ENCODE results near the gene SLC25A3. TPM values are rescaled to one million over a fixed set of nuclear protein-coding genes. Genes with fewer than 3 reads are reported as not detected.
"Not testable (repeated sequence)": the region's sequence is repeated elsewhere in the genome, so short reads cannot be mapped to it uniquely, and the experiment has no call there.

SLC25A3 gene
- total RNA-seq, 1 donor from 2014 or later = 306 TPM

DNA sequence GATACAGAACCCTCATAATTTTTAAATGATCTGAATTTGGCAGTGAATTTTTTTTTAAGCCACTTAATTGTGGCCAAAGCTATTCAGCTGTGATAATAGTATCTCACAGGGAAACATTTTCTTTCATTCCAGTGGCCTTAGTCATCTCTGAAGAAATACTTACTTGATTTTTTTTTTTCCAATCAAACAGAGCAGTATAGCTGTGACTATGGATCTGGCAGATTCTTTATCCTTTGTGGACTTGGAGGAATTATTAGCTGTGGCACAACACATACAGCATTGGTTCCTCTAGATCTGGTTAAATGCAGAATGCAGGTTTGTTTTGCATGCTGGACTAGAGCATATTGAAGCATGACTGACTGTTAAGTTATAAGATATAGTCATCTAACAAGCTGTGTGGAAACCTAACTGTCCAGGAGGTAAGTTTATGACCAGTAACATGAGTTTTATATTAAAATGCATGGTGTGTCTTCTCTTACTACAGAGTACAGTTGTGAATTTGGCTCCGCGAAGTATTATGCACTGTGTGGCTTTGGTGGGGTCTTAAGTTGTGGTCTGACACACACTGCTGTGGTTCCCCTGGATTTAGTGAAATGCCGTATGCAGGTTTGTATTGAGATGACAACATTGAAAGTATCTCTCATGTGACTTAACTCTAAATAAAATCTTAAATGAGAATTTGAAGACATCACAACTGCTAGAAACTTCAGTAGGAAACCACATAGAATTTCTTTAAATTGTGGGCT lies 1.9 kb downstream of the SLC25A3 start:
- DNase-seq = no peak

DNA sequence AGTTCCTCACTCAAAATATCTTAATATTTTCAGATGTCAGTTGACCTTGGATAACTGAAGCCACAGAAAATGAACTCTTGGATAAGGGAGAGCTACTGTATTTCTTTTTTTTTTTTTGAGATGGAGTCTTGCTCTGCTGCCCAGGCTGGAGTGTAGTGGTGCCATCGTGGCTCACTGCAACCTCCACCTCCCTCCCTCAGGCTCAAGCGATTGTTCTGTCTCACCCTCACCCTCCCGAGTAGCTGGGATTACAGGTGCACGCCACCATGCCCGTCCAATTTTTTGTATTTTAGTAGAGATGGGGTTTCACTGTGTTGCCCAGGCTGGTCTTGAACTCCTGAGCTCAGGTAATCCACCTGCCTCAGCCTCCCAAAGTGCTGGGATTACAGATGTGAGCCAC lies 3.8 kb downstream of the SLC25A3 start:
- not testable (repeated sequence) for DNase-seq

DNA sequence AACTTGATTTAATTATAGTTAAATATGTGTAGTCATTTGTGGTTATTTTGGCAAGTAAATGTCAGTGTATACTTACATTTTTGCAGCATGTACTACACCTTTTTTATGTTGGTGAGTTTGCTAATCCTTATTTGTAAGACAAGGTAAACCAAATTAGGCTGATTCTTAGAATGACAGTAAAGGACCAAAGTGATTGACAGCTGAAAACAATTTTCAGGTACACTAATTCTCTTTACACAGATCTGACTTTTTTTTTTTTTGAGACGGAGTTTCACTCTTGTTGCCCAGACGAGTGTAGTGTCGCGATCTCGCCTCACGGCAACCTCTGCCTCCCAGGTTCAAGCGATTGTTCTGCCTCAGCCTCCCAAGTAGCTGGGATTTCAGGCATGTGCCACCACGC lies 8.4 kb downstream of the SLC25A3 start:
- no peak for DNase-seq

DNA sequence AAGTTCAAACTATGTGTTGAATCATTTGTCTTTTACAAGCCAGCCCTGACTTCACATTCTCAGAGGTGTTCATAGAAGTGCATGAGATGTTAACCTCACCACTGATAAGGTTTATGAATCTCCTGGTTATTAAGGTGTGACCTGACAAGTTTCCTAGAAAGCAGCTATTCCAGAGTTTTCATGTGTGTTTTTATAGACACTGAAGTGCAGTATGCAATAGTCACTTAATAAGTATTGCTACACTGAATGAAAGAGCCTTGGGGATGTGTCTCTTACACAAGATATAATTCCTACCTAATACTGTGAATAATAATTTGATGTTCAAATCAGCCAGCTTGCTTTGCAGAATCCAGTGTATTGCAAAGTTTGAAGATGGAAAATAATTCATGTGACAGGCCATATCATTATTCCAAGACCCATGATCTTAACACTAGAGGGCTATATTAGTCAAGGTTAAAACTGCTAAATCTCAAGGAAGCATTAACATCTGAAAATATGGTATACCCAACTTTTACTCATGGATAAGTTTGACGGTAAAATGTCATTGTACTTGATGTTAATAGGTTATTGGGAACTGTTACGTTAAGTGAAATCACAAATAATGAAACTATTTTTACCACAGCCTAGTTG lies 13.0 kb downstream of the SLC25A3 start:
- no peak for DNase-seq

DNA sequence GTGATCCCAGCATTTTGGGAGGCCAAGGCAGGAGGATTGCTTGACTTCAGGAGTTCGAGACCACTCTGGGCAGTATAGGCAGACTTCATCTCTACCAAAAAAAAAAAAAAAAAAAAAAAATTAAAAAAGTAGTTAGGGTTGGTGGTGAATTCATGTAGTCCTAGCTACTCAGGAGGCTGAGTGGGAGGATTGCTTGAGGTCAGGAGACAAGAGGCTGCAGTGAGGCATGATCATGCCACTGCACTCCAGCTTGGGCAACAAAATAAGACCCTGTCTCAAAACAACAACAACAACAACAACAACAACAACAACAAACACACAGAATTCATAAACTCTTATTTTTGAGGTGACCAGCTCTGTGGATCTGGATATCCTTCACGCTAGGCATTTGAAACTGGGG lies 17.1 kb downstream of the SLC25A3 start:
- DNase-seq = no peak

DNA sequence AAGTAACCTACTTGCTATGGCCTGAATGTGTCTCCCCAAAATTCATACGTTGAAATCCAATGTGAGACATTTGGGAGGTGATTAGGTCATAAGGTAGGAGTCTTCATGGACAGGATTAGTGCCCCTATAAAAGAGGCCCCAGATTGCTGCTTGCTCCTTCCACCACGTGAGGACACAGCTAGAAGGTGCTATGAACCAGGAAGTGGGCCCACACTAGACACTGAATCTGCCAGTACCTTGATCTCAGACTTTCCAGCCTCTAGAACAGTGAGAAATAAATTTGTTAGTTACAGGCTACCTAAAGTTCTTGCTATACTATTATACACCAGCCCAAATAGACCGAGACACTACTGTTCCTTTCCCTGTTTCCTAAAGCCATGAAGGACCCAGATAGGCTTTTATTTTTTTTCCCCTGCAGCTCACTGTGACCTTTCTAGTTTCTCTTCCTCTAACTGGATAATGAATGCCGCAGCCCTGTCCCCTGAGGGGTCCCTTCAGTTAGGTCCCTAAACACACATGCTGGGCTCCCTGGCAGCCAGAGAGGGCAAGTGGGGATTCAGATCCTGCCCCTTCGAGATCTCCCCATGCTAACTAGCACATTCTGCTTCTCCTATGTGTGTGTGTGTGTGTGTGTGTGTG lies 19.3 kb downstream of the SLC25A3 start:
- DNase-seq = no peak

DNA sequence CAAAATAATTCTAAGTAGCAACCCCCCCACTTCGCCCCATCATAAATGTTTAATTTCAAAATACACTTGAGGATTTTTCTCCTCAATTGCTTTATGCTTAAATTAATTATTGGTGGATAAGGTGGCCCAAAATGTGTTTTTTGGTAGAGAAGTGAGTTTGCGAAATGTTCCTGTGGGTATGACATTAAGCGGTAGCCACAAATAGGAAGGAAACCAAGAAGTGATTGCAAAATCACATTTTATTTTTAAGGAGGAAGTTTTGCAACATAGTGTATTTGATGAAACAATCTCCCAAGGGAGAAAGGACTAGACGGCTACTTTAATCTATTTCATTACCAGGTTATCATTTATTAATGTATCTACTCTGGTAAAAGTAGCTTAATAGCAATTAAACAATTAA lies 25.5 kb downstream of the SLC25A3 start:
- DNase-seq = no peak

DNA sequence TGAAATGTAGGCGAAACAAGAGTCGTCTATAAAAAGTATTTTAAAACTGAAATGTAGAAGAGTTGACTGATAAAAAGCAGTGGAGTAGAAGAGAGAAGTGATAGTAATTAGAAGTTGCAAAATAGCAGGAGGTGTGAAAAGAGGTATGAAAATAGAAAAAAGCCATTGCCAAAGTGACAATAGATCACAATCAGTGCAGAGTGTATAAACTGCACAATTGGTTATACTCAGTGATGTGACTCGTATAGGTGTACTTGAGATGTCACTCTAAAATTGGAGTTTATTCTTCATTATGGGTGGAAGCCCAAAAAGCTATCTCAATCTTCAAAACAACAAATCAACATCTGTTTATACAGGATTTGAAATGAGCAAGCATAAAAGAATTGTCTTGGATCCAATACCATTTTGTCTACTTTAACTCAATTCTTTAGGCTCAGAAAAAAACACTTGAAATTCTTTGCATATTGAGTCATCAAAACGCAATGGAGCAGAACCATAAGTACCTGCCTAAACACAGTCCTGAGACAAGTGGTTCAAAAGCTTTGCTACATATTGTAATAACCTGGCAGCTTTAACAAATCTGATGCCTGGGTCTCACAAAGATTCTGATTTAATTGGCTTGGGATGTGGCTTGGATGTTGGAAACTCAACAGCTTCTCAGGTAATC lies 42.3 kb downstream of the SLC25A3 start:
- DNase-seq = no peak

DNA sequence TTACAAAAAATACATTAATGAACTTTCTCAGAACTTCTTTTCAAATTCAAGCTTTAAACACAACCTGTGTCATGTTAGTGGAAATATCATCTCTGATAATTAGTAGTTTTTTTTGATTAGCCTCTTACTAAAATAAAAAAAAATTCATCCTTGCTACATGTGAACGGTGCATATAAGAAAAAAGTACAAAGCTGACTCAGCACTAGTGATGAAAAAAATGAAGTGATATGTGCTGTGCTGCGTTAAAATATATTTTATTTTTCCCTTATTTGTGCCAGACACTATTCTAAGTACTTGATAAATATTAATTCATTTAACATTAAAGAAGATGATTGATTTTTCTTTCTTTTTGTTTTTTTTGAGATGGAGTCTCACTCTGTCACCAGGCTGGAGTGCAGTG lies 43.6 kb downstream of the SLC25A3 start:
- no peak for DNase-seq

DNA sequence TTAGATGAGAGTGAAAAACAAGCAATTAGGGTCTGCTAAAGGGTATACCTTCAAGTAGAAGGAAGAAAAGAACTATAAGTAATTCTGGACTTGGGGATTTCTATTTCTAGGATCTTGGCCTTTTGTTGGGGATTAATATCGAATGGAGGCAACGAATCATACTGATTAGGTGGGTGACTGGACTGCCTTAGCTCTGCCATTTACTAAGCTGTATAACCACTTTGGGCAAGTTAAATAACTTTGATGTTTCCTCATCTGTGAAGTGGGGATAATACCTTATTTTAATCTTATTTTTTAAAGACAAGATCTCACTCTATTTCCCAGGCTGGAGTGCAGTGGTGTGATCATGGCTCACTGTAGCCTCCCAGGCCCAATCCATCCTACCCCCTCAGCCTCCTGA lies 44.5 kb downstream of the SLC25A3 start:
- no peak for DNase-seq

DNA sequence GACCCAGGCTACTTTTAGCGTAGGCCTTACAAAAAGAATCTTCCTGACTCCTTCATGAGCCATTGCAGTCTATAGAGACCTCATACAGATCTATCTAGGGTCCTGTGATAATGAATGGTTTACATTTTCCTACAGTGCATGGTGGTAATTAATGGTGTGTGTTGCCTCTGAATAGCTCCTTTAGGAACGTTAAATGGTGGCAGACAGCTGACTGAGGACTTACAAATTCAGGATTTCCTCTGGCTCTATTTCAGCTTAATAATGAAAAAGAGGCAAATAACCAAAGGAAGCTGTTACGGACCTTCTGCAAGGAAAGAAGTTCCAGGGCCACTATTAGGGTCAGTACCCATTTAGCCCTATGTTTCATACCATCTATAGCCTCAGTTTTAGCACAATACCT lies 46.0 kb downstream of the SLC25A3 start:
- no peak for DNase-seq

DNA sequence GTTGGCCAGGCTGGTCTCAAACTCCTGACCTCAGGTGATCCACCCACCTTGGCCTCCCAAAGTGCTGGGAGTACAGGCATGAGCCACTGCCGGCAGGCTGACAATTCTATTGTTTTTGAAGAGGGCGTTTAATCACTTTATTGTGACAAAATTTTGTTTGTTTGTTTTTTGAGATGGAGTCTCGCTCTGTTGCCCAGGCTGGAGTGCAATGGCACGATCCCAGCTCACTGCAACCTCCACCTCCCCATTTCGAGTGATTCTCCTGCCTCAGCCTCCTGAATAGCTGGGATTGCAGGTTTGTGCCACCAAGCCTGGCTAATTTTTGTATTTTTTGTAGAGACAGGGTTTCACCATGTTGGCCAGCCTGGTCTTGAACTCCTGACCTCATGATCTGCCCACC lies 49.3 kb downstream of the SLC25A3 start:
- DNase-seq = not testable (repeated sequence)

DNA sequence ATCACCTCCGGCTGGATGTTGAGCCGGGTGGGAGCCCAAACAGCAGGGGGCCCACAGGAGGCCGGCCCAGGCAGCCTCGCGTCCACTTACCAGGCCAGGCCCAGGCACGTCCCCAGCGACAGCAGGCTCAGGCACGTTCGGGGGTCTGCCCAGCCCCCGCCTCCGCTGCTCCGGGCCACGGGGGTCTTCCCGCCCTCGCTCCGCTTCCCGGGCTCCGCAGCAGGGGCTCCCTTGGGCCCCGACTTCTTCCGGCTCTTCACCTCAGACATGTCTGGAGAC lies 50.9 kb downstream of the SLC25A3 start:
- DNase-seq = peak; percentile 53

DNA sequence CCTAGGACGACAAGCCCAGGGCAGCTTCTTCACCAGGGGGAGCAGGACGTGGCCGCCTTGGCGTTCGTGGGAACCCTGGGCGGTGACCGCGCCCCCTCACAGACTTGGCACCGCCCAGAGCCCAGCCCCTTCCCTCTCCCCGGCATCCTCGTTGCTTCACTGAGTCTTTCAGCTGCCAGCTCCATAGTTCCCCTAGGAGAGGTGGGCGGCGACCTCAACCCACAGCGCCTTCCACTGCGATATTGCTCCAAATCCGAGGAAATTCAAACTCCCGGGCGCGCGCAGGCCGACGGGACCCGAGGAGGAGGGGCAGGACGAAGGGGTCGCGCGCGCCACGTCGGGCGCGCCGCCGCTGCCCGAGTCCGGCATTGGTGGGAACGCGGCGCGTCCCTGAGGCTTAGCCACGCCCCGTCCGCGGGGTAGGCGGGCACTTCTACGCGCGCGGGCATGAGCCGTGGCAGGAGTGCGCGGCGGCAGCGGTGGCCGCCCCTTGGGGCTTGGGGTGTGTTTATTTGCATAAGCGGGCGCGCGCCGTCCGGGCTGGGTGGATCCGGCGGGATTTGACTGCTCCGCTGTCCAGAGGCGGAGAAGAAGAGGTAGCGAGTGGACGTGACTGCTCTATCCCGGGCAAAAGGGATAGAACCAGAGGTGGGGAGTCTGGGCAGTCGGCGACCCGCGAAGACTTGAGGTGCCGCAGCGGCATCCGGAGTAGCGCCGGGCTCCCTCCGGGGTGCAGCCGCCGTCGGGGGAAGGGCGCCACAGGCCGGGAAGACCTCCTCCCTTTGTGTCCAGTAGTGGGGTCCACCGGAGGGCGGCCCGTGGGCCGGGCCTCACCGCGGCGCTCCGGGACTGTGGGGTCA lies 51.5 kb downstream of the SLC25A3 start, which contains the start of the genes APAF1 and IKBIP:
Gene APAF1 (plus strand): TSS at position 579 of the 860 bp plus-strand sequence. CDS start 3,070 bp downstream, outside the sequence.
Gene IKBIP (minus strand): TSS at position 77 of the 860 bp plus-strand sequence. CDS start 87 bp downstream, outside the sequence.
- DNase-seq = peak; percentile 97

DNA sequence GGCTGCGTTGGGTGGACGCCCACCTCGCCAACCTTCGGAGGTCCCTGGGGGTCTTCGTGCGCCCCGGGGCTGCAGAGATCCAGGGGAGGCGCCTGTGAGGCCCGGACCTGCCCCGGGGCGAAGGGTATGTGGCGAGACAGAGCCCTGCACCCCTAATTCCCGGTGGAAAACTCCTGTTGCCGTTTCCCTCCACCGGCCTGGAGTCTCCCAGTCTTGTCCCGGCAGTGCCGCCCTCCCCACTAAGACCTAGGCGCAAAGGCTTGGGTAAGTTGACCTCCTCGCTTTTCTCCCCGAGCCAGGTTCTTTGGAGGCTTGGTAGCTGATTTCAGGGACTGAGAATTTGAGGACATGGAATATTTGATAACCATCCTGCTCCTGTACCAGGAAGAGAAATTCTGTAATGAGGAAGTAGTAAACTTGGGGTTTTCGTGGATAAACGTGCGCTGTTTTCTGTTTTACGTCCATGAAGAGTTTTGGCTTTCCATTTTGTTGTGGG lies 52.1 kb downstream of the SLC25A3 start:
- DNase-seq = peak; percentile 2

DNA sequence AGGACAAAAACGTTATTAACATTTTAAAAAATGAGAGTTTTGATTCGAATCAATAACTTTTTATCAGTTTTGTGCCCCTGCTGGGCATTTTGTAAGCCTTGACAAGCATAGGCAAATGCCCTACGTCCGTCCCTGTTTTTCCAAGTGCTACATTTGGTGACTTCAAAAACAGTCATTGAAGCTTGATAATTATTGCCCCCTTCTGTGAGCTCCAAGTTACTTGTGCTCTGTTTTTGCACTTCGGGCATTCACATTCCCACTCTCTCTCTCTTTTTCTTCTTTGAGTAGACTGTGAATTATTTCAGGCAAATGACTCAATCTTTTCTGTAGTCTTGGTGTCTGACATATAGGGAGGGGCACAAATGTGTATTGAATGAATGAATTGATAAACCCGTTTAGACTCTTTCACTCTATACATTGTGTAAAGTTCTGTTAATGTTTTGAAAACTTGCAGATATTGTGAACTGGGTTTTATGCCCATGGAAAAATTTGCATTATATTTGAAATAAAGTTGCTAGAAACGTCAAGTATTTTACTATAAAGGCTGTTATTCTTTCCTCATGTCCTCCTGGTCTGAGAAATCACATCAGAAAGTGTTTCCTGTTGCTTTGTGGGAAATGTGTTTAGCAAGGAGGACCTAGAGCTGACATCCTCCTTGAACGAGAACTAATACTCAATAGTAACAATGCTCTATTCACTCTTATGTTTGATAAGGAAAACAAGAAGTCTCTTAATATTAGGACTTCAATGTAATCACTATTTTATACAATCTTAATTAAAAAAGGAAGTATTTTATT lies 53.0 kb downstream of the SLC25A3 start:
- peak; percentile 8 for DNase-seq

DNA sequence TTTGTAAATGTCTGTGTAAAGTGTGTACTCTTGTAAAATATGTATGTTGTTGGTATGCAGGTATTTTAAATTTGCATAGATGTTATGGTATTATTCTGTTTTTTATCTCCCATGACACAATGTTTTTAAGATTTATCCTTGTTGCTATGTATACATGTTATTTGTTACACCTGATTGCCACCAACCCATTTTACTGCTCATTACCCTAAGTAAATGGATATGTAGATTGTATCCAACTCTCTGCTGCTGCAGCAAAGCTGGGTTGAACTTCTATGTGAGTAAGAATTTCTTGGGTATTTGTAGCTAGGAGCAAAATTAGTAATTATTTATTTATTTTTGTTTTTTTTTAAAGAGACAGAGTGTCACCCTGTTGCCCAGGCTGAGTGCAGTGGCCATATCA lies 57.8 kb downstream of the SLC25A3 start:
- DNase-seq = no peak

DNA sequence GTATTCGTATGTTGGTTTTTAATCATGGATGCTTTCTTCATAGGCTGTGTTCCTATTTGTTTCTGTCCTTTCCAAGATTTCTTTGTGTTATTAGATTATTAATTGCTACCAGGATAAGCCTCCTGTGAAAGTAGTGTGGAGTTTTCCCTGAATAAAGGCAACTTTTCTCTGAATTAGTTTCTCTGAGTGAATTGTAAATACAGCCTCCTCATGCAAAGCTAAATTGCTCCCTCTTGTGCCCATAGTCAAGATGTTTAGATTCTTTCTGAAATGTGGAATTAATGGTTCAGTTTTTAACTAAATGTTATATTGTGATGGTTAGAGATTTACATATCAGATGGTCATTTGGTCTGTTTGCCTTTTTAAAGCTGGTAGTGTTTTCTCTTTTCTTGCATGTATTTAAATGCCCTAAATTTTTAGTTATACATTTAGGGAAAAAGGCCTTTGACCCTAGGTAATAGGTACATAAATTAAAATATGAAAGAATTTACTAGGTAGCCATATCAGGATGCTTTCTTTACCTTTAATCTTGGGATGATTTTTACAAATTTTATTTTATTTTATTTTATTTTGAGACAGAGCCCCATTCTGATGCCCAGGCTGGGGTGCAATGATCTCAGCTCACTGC lies 60.5 kb downstream of the SLC25A3 start:
- peak; percentile 45 for DNase-seq

Data from skin of body (tissue), 2 donors.